Measurements from ENCODE around the gene SHPK.

- no peak for TF ChIP-seq EZH2 (IDR thresholded peaks at IDR 0.05)
- no peak for TF ChIP-seq POLR2AphosphoS5 (IDR thresholded peaks at IDR 0.05; ENCODE audit: borderline replicate concordance, low read depth, low read length)
- no peak for TF ChIP-seq FOXP2 (optimal IDR thresholded peaks at IDR 0.05; ENCODE audit: control extremely low read depth, extremely low read length, insufficient read depth)
These were observed 33.6 kb downstream of the SHPK start for GRCh38 chr17:3602499-3602898.
